Kidney capillary endothelial cell (primary cell): Measurements from ENCODE around the gene RAB44.
"Not testable (repeated sequence)": the region's sequence is repeated elsewhere in the genome, so short reads cannot be mapped to it uniquely, and the experiment has no call there.

Experiments used
- DNase-seq: peaks from one replicate; pipeline ENCODE4 v3.0.0-alpha.2; 2018; ENCODE audit warnings: low spot score

RAB44 gene

DNA sequence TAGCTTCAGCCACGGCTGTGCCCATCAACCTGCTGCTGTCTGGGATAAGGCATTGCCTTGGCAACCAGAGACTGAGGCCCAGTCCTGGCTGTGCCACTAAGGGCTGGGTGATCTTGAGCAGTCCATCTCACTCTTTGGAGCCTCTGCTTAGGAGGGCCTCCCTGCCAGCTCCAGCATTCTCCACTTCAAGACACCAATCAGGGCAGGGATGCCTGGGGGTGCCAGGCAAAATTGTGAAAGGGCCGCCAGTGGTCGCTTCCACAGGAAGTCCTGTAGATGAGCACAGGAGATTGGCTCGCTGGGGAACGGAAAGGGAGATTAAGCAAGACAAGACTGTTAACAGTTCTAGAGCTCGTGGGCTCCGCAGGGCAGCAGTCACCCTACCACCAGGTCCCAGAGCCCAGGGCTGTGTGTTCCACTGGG, at the start of gene RAB44:
RAB44 (plus strand) TSS at position 346 of the 423 bp plus-strand sequence. CDS start 6,410 bp downstream, outside the sequence.
- no peak for DNase-seq

DNA sequence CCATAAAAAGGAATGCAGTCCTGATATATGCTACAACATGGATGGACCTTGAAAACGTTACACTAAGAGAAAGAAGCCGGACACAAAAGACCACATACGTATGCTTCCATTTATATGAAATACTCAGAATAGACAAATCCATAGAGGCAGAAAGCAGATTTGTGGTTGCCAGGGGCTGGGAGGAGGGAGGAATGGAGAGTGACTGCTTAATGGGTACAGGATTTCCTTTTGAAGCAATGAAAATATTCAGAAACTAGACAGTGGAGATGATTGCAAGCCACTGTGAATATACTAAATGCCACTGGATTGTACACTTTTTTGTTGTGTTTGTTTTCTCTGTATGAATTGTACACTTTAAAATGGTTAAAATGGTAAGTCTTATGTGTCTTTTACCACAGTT, 48.5 kb upstream of the RAB44 start:
- DNase-seq = no peak

DNA sequence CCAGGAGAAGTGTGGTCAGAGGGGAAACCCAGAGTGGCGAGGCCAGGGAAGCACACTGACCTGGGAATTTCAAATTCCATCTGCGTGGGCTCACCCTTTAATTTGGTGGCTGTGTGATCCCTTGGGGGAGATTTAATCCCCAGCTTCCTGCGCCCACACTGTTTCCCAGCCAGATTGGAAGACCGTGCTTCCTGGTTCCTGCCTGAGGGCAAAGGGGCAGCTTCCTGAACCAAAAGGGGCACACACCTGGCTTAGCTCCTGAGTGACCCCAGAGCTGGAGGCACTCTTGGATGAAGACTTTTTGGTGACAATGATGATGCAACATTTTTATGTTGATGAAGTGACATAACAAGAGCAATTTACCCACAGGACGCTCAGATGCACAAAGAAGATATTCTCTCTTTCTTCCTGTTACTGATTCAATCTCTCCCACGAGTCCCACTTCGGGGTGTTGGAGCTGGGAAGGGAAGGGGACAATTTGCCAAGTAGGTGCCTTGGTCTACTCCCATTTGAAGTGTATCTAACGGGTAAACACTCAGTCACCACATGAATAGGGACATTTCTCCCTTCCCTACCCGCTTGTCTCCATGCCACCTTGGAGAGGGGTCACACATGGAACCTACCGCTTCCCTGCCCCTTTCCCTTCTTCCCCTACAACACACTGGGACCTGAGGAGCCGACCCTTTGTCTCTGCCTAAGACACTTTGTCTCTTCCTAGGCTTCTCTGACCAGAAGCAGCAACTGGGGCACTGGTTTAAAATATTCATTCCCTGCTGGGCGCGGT, 47.7 kb upstream of the RAB44 start:
- DNase-seq = peak; percentile 23

GRCh38 chr6:36650848-36651478, 46.7 kb upstream of the RAB44 start:
- no peak for DNase-seq

DNA sequence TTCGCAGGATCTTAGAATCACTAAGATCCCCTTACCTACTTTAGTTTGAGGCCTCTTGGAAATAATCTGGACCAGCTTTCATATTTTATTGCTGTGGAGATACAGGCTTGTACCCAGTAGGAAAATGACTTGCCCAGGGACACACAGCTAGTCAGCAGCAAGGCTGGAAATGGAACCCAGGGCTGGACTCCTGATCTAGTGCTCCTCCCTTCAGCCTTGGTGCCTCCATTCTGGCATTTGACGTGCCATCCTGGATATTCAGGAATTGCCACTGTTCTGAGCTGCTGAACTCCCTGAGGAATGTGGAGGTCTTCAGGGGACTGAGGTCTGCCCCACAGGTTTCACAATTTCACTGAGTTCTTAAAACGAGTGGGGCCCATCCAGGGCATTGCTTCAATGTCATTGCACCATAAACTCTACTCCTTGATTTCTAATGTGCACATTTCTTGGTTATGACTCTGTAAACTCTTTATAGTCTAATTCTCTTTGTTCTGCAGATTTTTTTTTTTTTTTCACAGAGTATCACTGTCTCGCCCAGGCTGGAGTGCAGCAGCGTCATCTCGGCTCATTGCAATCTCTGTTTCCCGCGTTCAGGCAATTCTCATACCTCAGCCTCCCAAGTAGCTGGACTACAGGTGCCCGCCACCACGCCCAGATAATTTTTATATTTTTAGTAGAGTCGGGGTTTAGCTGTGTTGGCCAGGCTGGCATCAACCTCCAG, 45.8 kb upstream of the RAB44 start:
- DNase-seq = no peak

DNA sequence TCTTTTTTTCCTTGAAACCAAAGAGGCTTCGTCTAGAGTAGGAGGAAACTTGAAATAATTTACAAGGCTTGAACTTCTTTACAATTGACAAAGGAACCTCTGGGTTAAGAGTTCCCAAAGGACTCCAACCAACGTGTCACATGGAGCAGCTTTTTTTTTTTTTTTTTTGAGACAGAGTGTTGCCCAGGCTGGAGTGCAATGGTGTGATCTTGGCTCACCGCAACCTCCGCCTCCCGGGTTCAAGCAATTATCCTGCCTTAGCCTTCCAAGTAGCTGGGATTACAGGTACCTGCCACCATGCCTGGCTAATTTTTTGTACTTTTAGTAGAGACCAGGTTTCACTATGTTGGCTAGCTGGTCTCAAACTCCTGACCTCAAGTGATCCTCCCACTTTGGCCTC, 43.2 kb upstream of the RAB44 start:
- not testable (repeated sequence) for DNase-seq

DNA sequence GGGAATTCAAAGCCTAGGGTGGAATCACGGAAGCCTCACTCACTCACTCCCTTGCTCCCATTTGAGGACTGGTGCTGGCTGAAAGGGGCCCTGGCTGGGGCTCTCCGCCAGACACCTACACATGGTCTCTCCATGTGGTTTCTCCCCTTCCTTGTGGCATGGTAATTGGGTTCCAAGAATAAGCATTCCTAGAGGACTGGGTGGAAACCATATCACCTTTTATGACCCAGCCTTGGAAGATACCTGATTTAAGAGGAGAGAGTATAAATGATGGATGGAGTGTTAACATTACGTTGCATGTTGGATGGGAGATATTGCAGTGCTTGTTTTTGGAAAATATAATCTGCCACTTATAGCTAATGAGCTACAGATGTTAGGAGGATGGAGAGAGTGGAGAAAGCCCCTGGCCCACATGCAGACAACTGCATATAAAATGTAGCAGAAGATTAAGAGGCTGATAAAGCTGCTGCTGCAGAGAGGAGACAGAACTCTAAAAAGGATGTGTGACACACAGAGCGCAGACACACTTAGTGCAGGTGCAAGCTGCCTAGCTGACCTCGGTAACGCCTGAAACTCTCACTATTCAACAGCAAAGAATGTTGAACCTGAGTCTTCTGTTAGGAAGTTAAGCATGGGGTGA, 42.4 kb upstream of the RAB44 start:
- DNase-seq = no peak

DNA sequence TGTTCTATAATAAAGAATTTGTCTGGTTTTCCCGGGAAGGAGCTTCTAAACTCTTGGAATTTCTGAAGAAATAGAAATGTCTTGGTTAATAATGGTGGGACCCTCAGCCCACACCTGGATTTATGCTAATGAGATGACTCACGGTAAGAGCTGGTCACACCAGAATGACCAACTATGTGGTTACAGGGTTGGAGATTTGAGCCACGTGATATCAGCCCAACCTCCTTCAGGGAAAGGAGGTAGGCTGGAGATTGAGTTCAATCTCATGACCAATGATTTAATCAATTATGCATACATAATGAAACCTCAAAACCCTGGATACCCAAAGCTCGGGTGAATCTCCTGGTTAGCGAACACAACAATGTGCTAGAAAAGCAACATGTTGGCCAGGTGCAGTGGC, 41.2 kb upstream of the RAB44 start:
- no peak for DNase-seq

DNA sequence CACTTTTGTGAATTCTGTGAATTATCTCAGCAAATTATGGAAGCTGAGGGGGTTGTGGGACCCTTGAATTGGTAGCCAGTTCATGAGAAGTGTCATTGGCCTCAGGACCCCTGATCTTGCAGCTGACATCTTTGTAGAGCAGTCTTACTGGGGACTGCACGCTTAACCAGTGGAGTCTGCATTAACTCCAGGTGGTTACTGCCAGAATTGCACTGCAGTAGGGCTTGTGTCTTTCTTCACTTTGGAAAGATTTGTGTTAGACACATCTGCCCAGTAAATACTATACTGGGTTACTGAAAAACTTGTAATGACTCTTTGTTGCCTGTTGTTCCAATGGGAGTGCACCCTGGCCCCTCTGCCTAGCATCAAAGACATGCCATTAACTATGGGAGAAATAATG, 40.4 kb upstream of the RAB44 start:
- DNase-seq = no peak

- no peak for DNase-seq
These were observed 39.6 kb upstream of the RAB44 start for GRCh38 chr6:36657942-36658544.

DNA sequence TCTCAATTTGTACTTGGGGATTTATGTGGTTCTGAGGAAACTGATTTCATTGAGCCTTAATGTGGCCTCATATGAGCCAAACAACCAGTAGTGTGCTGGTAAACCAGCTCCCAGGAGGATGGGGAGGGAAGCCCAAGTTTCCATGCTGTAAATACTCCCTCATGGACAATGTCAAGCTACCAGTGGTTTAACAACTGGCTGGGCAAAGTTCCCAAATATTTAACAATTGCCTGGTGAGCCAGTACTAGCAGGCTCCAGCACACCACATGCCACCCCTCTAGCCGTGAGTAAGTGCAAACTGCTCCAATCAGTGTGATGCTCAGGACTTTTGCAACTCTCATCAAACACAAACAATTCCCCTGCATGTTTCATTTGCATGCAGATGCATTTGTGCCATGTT, 38.4 kb upstream of the RAB44 start:
- DNase-seq = no peak

- DNase-seq = no peak
These were observed 36.7 kb upstream of the RAB44 start for GRCh38 chr6:36660771-36661471.

DNA sequence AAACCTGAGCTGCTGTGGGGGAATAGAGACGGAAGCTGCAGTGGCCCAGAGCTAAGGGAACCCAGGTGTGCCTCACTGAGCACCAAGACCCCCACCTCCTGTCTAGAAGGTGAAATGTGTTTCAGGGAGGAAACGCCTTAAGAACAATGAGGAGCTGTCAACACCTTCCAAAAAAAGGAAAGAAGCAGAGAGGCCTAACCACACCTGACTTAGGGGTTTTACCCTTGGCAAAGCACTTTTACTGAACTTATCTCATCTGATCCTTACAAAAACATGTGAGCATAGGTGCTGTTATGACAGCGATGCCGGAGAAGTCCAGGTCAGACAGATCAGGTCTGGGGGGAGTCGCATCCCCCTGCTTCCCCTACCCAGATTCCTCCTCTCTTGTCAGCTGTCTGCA, 35.2 kb upstream of the RAB44 start:
- DNase-seq = no peak

GRCh38 chr6:36662827-36663256, 34.8 kb upstream of the RAB44 start:
- DNase-seq = no peak

GRCh38 chr6:36663504-36664446, 33.9 kb upstream of the RAB44 start:
- DNase-seq = no peak

DNA sequence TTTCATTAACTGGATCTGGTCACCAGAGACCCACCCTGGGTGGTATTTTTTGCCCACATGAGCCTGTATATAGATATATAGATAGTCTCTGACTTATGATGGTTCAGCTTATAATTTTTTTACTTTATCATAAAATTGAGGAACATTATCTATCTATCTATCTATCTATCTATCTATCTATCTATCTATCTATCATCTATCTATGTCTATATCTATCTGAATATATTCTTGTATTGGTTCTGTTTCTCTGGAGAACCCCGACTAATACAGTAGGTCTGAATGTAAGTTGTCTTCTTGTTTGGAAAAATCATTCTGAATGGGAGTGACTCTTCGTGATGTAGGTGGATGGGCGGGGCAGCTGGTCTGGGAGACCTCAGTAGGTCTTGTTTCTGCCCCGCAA, 32.4 kb upstream of the RAB44 start:
- DNase-seq = no peak

GRCh38 chr6:36666287-36666686, 31.3 kb upstream of the RAB44 start:
- no peak for DNase-seq

GRCh38 chr6:36666826-36667591, 30.6 kb upstream of the RAB44 start:
- DNase-seq = no peak

GRCh38 chr6:36668591-36668990, 29.0 kb upstream of the RAB44 start:
- DNase-seq = no peak

GRCh38 chr6:36669002-36669401, 28.6 kb upstream of the RAB44 start:
- no peak for DNase-seq
